ENCODE results near the gene SPATA18.
"Not testable (repeated sequence)": the region's sequence is repeated elsewhere in the genome, so short reads cannot be mapped to it uniquely, and the experiment has no call there.

The SPATA18 gene

GRCh38 chr4:52112411-52112810, 61.3 kb downstream of the SPATA18 start:
- no peak for DNase-seq (ENCODE audit: extremely low read depth, low read depth)
- TF ChIP-seq CTCF (IDR thresholded peaks at IDR 0.05; ENCODE audit: low read depth, low read length), result no peak

GRCh38 chr4:52116641-52117040, 65.5 kb downstream of the SPATA18 start:
- no peak for DNase-seq (ENCODE audit: extremely low read depth, low read depth)
- no peak for TF ChIP-seq CTCF (IDR thresholded peaks at IDR 0.05; ENCODE audit: low read depth, low read length)

GRCh38 chr4:52126226-52126625, 75.1 kb downstream of the SPATA18 start:
- no peak for DNase-seq (ENCODE audit: extremely low read depth, low read depth)
- no peak for TF ChIP-seq CTCF (IDR thresholded peaks at IDR 0.05; ENCODE audit: low read depth, low read length)

GRCh38 chr4:52126966-52127365, 75.9 kb downstream of the SPATA18 start:
- TF ChIP-seq CTCF (IDR thresholded peaks at IDR 0.05; ENCODE audit: low read depth, low read length), result no peak
- DNase-seq (ENCODE audit: extremely low read depth, low read depth), result no peak

- DNase-seq (ENCODE audit: extremely low read depth, low read depth), result no peak
- TF ChIP-seq CTCF (IDR thresholded peaks at IDR 0.05; ENCODE audit: low read depth, low read length), result no peak
These were observed 84.1 kb downstream of the SPATA18 start for GRCh38 chr4:52135171-52135570.

GRCh38 chr4:52137152-52137551, 86.0 kb downstream of the SPATA18 start:
- DNase-seq (ENCODE audit: extremely low read depth, low read depth), result not testable (repeated sequence)

- DNase-seq (ENCODE audit: extremely low read depth, low read depth), result no peak
- TF ChIP-seq CTCF (IDR thresholded peaks at IDR 0.05; ENCODE audit: low read depth, low read length), result no peak
These were observed 91.7 kb downstream of the SPATA18 start for GRCh38 chr4:52142816-52143215.

GRCh38 chr4:52143815-52144214, 92.7 kb downstream of the SPATA18 start:
- DNase-seq (ENCODE audit: extremely low read depth, low read depth), result no peak
- TF ChIP-seq CTCF (IDR thresholded peaks at IDR 0.05; ENCODE audit: low read depth, low read length), result no peak
